Stimulated activated CD4-positive, alpha-beta T cell treated with anti-CD3 and anti-CD28 coated beads, Interleukin-4, amount 100 ng/mL, for 48 hours (primary cell): ENCODE results near the gene ZNF366.

Experiments used
- DNase-seq, 2 donors: peaks; one replicate each; pipeline ENCODE4 v3.0.0-alpha.2; 2020; ENCODE audit warnings: low read depth in 2 of 2

ZNF366 gene

GRCh38 chr5:72507231-72507906 is at the start of gene ZNF366:
Gene ZNF366 (minus strand): TSS chr5:72507410. CDS start chr5:72461496, 45,914 bp downstream.
- DNase-seq: no peak

- peak; percentile 26 to 31 for DNase-seq
Observed at GRCh38 chr5:72556351-72557166, 49.3 kb upstream of the ZNF366 start.

- no peak for DNase-seq
Observed at GRCh38 chr5:72555871-72556270, 48.7 kb upstream of the ZNF366 start.

GRCh38 chr5:72554897-72555296 is 47.7 kb upstream of the ZNF366 start:
- DNase-seq: no peak

GRCh38 chr5:72552041-72552557 is 44.9 kb upstream of the ZNF366 start:
- no peak for DNase-seq

- DNase-seq: no peak
Observed at GRCh38 chr5:72550595-72550994, 43.4 kb upstream of the ZNF366 start.

- no peak for DNase-seq
Observed at GRCh38 chr5:72543811-72544210, 36.6 kb upstream of the ZNF366 start.

GRCh38 chr5:72543365-72543764 is 36.2 kb upstream of the ZNF366 start:
- no peak for DNase-seq

GRCh38 chr5:72542695-72543094 is 35.5 kb upstream of the ZNF366 start:
- DNase-seq: no peak

GRCh38 chr5:72541501-72542225 is 34.5 kb upstream of the ZNF366 start:
- no peak for DNase-seq

- DNase-seq: no peak
Observed at GRCh38 chr5:72540759-72541438, 33.7 kb upstream of the ZNF366 start.

GRCh38 chr5:72539726-72540125 is 32.5 kb upstream of the ZNF366 start:
- no peak for DNase-seq

- DNase-seq: no peak
Observed at GRCh38 chr5:72539038-72539437, 31.8 kb upstream of the ZNF366 start.

- no peak for DNase-seq
Observed at GRCh38 chr5:72537166-72537565, 30.0 kb upstream of the ZNF366 start.

GRCh38 chr5:72531496-72532190 is 24.4 kb upstream of the ZNF366 start:
- no peak for DNase-seq

GRCh38 chr5:72530196-72530595 is 23.0 kb upstream of the ZNF366 start:
- no peak for DNase-seq

- DNase-seq: no peak
Observed at GRCh38 chr5:72529383-72529782, 22.2 kb upstream of the ZNF366 start.

- no peak for DNase-seq
Observed at GRCh38 chr5:72525816-72526215, 18.6 kb upstream of the ZNF366 start.

GRCh38 chr5:72523960-72524582 is 16.9 kb upstream of the ZNF366 start:
- no peak for DNase-seq

- no peak for DNase-seq
Observed at GRCh38 chr5:72522607-72523006, 15.4 kb upstream of the ZNF366 start.

GRCh38 chr5:72519111-72519510 is 11.9 kb upstream of the ZNF366 start:
- no peak for DNase-seq
